ENCODE data around the gene KIF5A.

GRCh38 chr12:57541717-57542116 lies 8.1 kb upstream of the KIF5A start:
- TF ChIP-seq CTCF (IDR thresholded peaks at IDR 0.05) (no peak), POLR2A (IDR thresholded peaks at IDR 0.05; ENCODE audit: low read depth) (no peak), EP300 (IDR thresholded peaks at IDR 0.05) (no peak), POLR2AphosphoS5 (IDR thresholded peaks at IDR 0.05) (no peak)

Measured in esophagus muscularis mucosa (tissue), 4 donors.